HEK293T (cell line): ENCODE measurements around the gene ITPKB.

Experiments
- ARNT ChIP-seq: fragments of 450-650 bp; IDR thresholded peaks from 2 replicates; pipeline ENCODE4 v1.6.1; 2017; ENCODE audit warnings: mild to moderate bottlenecking
- ELF4 ChIP-seq: fragments of 450-650 bp; IDR thresholded peaks from 2 replicates; pipeline ENCODE4 v1.6.1; 2017; ENCODE audit warnings: antibody characterized with exemption
- FOXA1 ChIP-seq: fragments of 450-650 bp; IDR thresholded peaks from 2 replicates; pipeline ENCODE4 v1.6.1; 2016; ENCODE audit warnings: mild to moderate bottlenecking
- FOXK2 ChIP-seq: fragments of 450-650 bp; IDR thresholded peaks from 2 replicates; pipeline ENCODE4 v1.6.1; 2016; ENCODE audit warnings: mild to moderate bottlenecking
- HDGF ChIP-seq: fragments of 450-650 bp; IDR thresholded peaks from 2 replicates; pipeline ENCODE4 v1.6.1; 2017; ENCODE audit warnings: antibody characterized with exemption, borderline replicate concordance
- SP1 ChIP-seq: fragments of 450-650 bp; IDR thresholded peaks from 2 replicates; pipeline ENCODE4 v1.6.1; 2017
- TARDBP ChIP-seq: fragments of 450-650 bp; IDR thresholded peaks from 2 replicates; pipeline ENCODE4 v1.6.1; 2016
- TF ChIP-seq, protein P1 (sequence below): fragments of 450-650 bp; IDR thresholded peaks from 2 replicates; pipeline ENCODE4 v1.6.1; 2016

DNA sequence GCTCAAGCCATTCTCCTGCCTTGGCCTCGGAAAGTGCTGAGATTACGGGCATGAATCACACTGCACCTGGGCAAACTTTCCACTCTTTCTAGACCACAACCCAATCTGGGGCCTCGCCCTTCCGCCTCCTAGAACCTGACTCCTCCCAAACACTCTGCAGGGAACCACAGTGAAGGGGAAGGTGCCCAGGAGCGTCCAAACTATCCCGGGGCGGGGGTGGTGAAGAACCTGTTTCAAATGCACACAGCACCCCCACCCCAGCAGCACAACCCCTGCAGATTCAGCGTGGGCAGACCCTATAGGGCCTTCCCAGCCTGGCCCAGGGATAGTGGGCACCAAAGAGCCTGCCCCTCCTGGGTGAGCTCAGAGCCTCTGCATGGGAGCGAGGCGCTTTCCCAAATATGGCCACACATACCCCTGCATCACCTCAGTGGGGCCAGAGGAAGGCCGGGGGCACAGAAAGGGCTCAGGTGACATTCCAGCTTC, 103.6 kb downstream of the ITPKB start:
- TF ChIP-seq SP1 (no peak), ARNT (no peak), FOXK2 (no peak), FOXA1 (no peak), ELF4 (no peak), TARDBP (no peak), HDGF (no peak)
- TF ChIP-seq, protein P1, sequence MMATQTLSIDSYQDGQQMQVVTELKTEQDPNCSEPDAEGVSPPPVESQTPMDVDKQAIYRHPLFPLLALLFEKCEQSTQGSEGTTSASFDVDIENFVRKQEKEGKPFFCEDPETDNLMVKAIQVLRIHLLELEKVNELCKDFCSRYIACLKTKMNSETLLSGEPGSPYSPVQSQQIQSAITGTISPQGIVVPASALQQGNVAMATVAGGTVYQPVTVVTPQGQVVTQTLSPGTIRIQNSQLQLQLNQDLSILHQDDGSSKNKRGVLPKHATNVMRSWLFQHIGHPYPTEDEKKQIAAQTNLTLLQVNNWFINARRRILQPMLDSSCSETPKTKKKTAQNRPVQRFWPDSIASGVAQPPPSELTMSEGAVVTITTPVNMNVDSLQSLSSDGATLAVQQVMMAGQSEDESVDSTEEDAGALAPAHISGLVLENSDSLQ = no peak
